DND-41 (cell line): Measurements from ENCODE around the gene KLHL2.
"Not testable (repeated sequence)": the region's sequence is repeated elsewhere in the genome, so short reads cannot be mapped to it uniquely, and the experiment has no call there.

ENCODE experiments used
- ATAC-seq: fragments of 200-7000 bp; cut with Tn5 transposase; 3 replicates; pipeline ENCODE4 v1.9.1; 2021; ENCODE audit warnings: low read depth; ENCODE audit not compliant: insufficient read depth
- DNase-seq: peaks from one replicate; pipeline ENCODE4 v3.0.0-alpha.2; 2020
- H2AFZ ChIP-seq: 2 replicates; pipeline ENCODE4 v1.6.0; 2012; ENCODE audit warnings: low read depth, low read length
- H3K27ac ChIP-seq: 2 replicates; pipeline ENCODE4 v1.5.1; 2012; ENCODE audit warnings: low read length, inconsistent platforms
- H3K27me3 ChIP-seq: fragments of 200-600 bp; sonication (generic); 2 replicates; pipeline ENCODE4 v1.6.0; 2012; ENCODE audit warnings: low read length, mild to moderate bottlenecking, inconsistent platforms; ENCODE audit not compliant: insufficient read depth, poor library complexity
- H3K36me3 ChIP-seq: 2 replicates; pipeline ENCODE4 v1.5.1; 2012; ENCODE audit warnings: low read length, inconsistent platforms; ENCODE audit not compliant: insufficient read depth
- H3K4me1 ChIP-seq: 2 replicates; pipeline ENCODE4 v1.5.1; 2012; ENCODE audit warnings: mild to moderate bottlenecking, low read length; ENCODE audit not compliant: insufficient read depth
- H3K4me2 ChIP-seq: 2 replicates; pipeline ENCODE4 v1.6.0; 2012; ENCODE audit warnings: mild to moderate bottlenecking, moderate library complexity, low read length, inconsistent platforms; ENCODE audit not compliant: insufficient read depth
- H3K4me3 ChIP-seq, 2 experiments: fragments of 200-600 bp in 1 of 2; shearing (Covaris generic) in 1 of 2; 2 replicates each; pipeline ENCODE4 v1.5.1; 2012 to 2016; ENCODE audit warnings: inconsistent platforms in 2 of 2, low read length in 2 of 2, mild to moderate bottlenecking in 2 of 2, low read depth in 1 of 2, moderate library complexity in 1 of 2
- H3K79me2 ChIP-seq: 2 replicates; pipeline ENCODE4 v1.6.0; 2012; ENCODE audit warnings: low read length, inconsistent platforms; ENCODE audit not compliant: insufficient read depth
- H3K9ac ChIP-seq: 2 replicates; pipeline ENCODE4 v1.6.0; 2012; ENCODE audit warnings: low read depth, mild to moderate bottlenecking, inconsistent platforms, low read length, moderate library complexity
- H3K9me3 ChIP-seq: 2 replicates; pipeline ENCODE4 v1.5.1; 2012; ENCODE audit warnings: low read length, moderate library complexity, mild to moderate bottlenecking, inconsistent platforms; ENCODE audit not compliant: insufficient read depth, severe bottlenecking
- H4K20me1 ChIP-seq: 2 replicates; pipeline ENCODE4 v1.6.0; 2012; ENCODE audit warnings: low read length; ENCODE audit not compliant: insufficient read depth
- CTCF ChIP-seq: IDR thresholded peaks from 2 replicates; pipeline ENCODE4 v1.5.1; 2012; ENCODE audit warnings: borderline replicate concordance, low read length, moderate library complexity, mild to moderate bottlenecking; ENCODE audit not compliant: poor library complexity, severe bottlenecking; ENCODE audit errors: extremely low read depth
- EZH2 ChIP-seq: IDR thresholded peaks from 3 replicates; pipeline ENCODE4 v1.6.1; 2012; ENCODE audit warnings: borderline replicate concordance, low read depth, mild to moderate bottlenecking, moderate library complexity, low read length, inconsistent platforms; ENCODE audit not compliant: severe bottlenecking

Gene KLHL2

GRCh38 chr4:165248102-165248501 lies 40.7 kb downstream of the KLHL2 start:
- Histone ChIP-seq H3K4me2 (no peak overlapping the region), H3K9me3 (no peaks in the 10 kb centered on the region), H3K36me3 (peaks cover 7% of the 10 kb centered on the region; the same call in 1 of the 2 replicates), H3K79me2 (no peaks in the 10 kb centered on the region), H3K27me3 (no peaks in the 10 kb centered on the region), H3K9ac (no peak overlapping the region), H3K4me1 (no peaks in the 10 kb centered on the region), H3K4me3 (no peak overlapping the region), H4K20me1 (no peaks in the 10 kb centered on the region), H3K27ac (no peak overlapping the region), H2AFZ (no peak overlapping the region)
- no peak for TF ChIP-seq CTCF
- TF ChIP-seq EZH2, result no peak
- peak; percentile 45; the same call in 1 of the 3 replicates for ATAC-seq
- DNase-seq, result no peak

GRCh38 chr4:165248904-165249303 lies 41.5 kb downstream of the KLHL2 start:
- not testable (repeated sequence) for H3K27me3 ChIP-seq, H4K20me1 ChIP-seq, ATAC-seq, H3K4me2 ChIP-seq, H3K27ac ChIP-seq, H3K79me2 ChIP-seq, DNase-seq, H3K4me1 ChIP-seq, H2AFZ ChIP-seq, H3K36me3 ChIP-seq, H3K4me3 ChIP-seq, H3K9me3 ChIP-seq, H3K9ac ChIP-seq

GRCh38 chr4:165254771-165255170 lies 47.4 kb downstream of the KLHL2 start:
- H3K4me2 ChIP-seq, result 0 out of 2 replicates have a peak overlapping the region, but pooled peaks have one; percentile 64
- not testable (repeated sequence) for H3K27me3 ChIP-seq, H3K79me2 ChIP-seq, H2AFZ ChIP-seq, H3K4me3 ChIP-seq, H3K27ac ChIP-seq, H3K9me3 ChIP-seq, H4K20me1 ChIP-seq, DNase-seq, ATAC-seq, H3K9ac ChIP-seq, H3K36me3 ChIP-seq
- peaks cover 35% of the 10 kb centered on the region for H3K4me1 ChIP-seq

- H2AFZ ChIP-seq, H4K20me1 ChIP-seq, H3K9me3 ChIP-seq, H3K27me3 ChIP-seq, H3K79me2 ChIP-seq, H3K36me3 ChIP-seq: not testable (repeated sequence)
- Histone ChIP-seq H3K27ac (peak overlapping the region; percentile 77), H3K4me3 (peak overlapping the region in 1 of 2 experiments; percentile 46; a peak in 1 of 4 replicates), H3K9ac (peak overlapping the region; percentile 32; the same call in 1 of the 2 replicates), H3K4me1 (peaks cover 38% of the 10 kb centered on the region), H3K4me2 (peak overlapping the region; percentile 64)
- ATAC-seq (peak; percentile 80), DNase-seq (peak; percentile 73)
Measured at GRCh38 chr4:165255439-165255838, 48.1 kb downstream of the KLHL2 start.

- H3K79me2 ChIP-seq, H3K36me3 ChIP-seq, H3K9me3 ChIP-seq, H3K27me3 ChIP-seq, H4K20me1 ChIP-seq: not testable (repeated sequence)
- ATAC-seq, result peak; percentile 85
- Histone ChIP-seq H2AFZ (peak overlapping the region; percentile 49; the same call in 1 of the 2 replicates), H3K9ac (peak overlapping the region; percentile 32), H3K27ac (peak overlapping the region; percentile 77), H3K4me3 (peak overlapping the region in 1 of 2 experiments; percentile 46; a peak in 2 of 4 replicates), H3K4me2 (peak overlapping the region; percentile 64), H3K4me1 (peaks cover 38% of the 10 kb centered on the region)
- peak; percentile 62 for DNase-seq
Measured at GRCh38 chr4:165256074-165256659, 48.8 kb downstream of the KLHL2 start.

- not testable (repeated sequence) for H3K4me3 ChIP-seq, H4K20me1 ChIP-seq, H3K79me2 ChIP-seq, H3K9me3 ChIP-seq, H2AFZ ChIP-seq, H3K27ac ChIP-seq, H3K27me3 ChIP-seq, H3K4me2 ChIP-seq, H3K36me3 ChIP-seq, H3K9ac ChIP-seq
- H3K4me1 ChIP-seq, result peaks cover 35% of the 10 kb centered on the region
- ATAC-seq (peak; percentile 38), DNase-seq (peak; percentile 41)
Measured at GRCh38 chr4:165259776-165260175, 52.4 kb downstream of the KLHL2 start.

- ATAC-seq, H3K9ac ChIP-seq, H3K27ac ChIP-seq, DNase-seq, H3K9me3 ChIP-seq, H4K20me1 ChIP-seq, H3K27me3 ChIP-seq, H2AFZ ChIP-seq, H3K4me3 ChIP-seq, H3K36me3 ChIP-seq, H3K4me1 ChIP-seq, H3K79me2 ChIP-seq, H3K4me2 ChIP-seq: not testable (repeated sequence)
Measured at GRCh38 chr4:165262306-165262705, 54.9 kb downstream of the KLHL2 start.
